ENCODE measurements around the gene PSMD13. TPM values are rescaled to one million over a fixed set of nuclear protein-coding genes. Genes with fewer than 3 reads are reported as not detected.

The PSMD13 gene
- total and polyA plus RNA-seq, 2 of the 13 experiments (the other 11 are each of a cell fraction or from before 2014, with no cell fraction given), result 83.0 to 117 TPM

GRCh38 chr11:294780-295179 is 58.0 kb downstream of the PSMD13 start:
- BruUV-seq (replicated peaks), result no TSS peak
- in situ Hi-C loops (cut with HindIII; ENCODE audit: extremely low pct_ligation_motif_present, low pct_unique_long_range_greater_than_20kb), result no loop called here

More at GRCh38 chr11:294780-295179, 58.0 kb downstream of the PSMD13 start:
- Histone ChIP-seq H3K27me3 (ENCODE audit: control insufficient read depth in 1 of 2, insufficient read depth in 2 of 2, low read length in 2 of 2) (peaks cover 9 to 12% of the 10 kb centered on the region in 2 experiments), H3K9me3 (ENCODE audit: low read length) (no peaks in the 10 kb centered on the region), H3K79me2 (ENCODE audit: insufficient read depth, low read length) (no peaks in the 10 kb centered on the region), H4K20me1 (ENCODE audit: insufficient read depth, low read length) (no peaks in the 10 kb centered on the region), H3K27ac (ENCODE audit: extremely low read length, insufficient read depth, low read length) (no peak overlapping the region), H3K9ac (ENCODE audit: insufficient read depth, low read depth, low read length) (no peak overlapping the region), H2AFZ (ENCODE audit: low read length) (no peak overlapping the region), H3K36me3 (replicated peaks in 1 of 2; ENCODE audit: control insufficient read depth in 1 of 2, insufficient read depth in 2 of 2, low read length in 2 of 2) (0 out of 5 replicates have a peak, but pooled peaks cover 0 to 2% of the 10 kb centered on the region in 2 experiments), H3K4me2 (ENCODE audit: low read depth, low read length) (no peak overlapping the region), H3K4me1 (ENCODE audit: insufficient read depth, low read length) (peaks cover 25% of the 10 kb centered on the region), H3K4me3 (replicated peaks in 1 of 3; ENCODE audit: insufficient read depth in 1 of 3, low read depth in 2 of 3, low read length in 3 of 3) (no peak overlapping the region)
- TF ChIP-seq ZNF550 (CRISPR knock-in tag; IDR thresholded peaks at IDR 0.05; ENCODE audit: borderline replicate concordance) (no peak), MTA1 (CRISPR knock-in tag; IDR thresholded peaks at IDR 0.05; ENCODE audit: borderline replicate concordance) (no peak), TFAP4 (IDR thresholded peaks at IDR 0.05; ENCODE audit: borderline replicate concordance, low read depth) (no peak), ZNF383 (CRISPR knock-in tag; IDR thresholded peaks at IDR 0.05; ENCODE audit: borderline replicate concordance) (no peak), PAF1 (CRISPR knock-in tag; IDR thresholded peaks at IDR 0.05) (no peak), CHD4 (IDR thresholded peaks at IDR 0.05; ENCODE audit: borderline replicate concordance, low read length) (no peak), ZNF770 (CRISPR knock-in tag; IDR thresholded peaks at IDR 0.05) (no peak), BORCS8-MEF2B (CRISPR knock-in tag; IDR thresholded peaks at IDR 0.05) (no peak)
- TF ChIP-seq, protein P1, sequence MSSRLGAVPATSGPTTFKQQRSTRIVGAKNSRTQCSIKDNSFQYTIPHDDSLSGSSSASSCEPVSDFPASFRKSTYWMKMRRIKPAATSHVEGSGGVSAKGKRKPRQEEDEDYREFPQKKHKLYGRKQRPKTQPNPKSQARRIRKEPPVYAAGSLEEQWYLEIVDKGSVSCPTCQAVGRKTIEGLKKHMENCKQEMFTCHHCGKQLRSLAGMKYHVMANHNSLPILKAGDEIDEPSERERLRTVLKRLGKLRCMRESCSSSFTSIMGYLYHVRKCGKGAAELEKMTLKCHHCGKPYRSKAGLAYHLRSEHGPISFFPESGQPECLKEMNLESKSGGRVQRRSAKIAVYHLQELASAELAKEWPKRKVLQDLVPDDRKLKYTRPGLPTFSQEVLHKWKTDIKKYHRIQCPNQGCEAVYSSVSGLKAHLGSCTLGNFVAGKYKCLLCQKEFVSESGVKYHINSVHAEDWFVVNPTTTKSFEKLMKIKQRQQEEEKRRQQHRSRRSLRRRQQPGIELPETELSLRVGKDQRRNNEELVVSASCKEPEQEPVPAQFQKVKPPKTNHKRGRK (CRISPR knock-in tag; IDR thresholded peaks at IDR 0.05), result no peak
- FAIRE-seq, result no peak
- no peak for DNase-seq (ENCODE audit: low spot score)
- POLR2A ChIA-PET, result no interaction called here
- intact Hi-C loops (cut with micrococcal nuclease; ENCODE audit: unreplicated experiment), result no loop called here
- ATAC-seq, result no peak
- CTCF ChIA-PET (ENCODE audit: low intra/inter-chr PET ratio, low total read pairs), result no interaction called here
- 90% methylated on average over 16 of the region's 16 CpGs for WGBS (ENCODE audit: low lambda C conversion rate)

Measured in HepG2 (cell line).